B cell (primary cell): Measurements from ENCODE around the gene PAAF1. TPM values are rescaled to one million over a fixed set of nuclear protein-coding genes. Genes with fewer than 3 reads are reported as not detected.

ENCODE experiments used
- ATAC-seq: fragments of 200-7000 bp; cut with Tn5 transposase; one replicate; pipeline ENCODE4 v1.10.0; 2021; ENCODE audit warnings: low read depth, mild to moderate bottlenecking, moderate number of reproducible peaks, moderate library complexity
- CTCF ChIA-PET: fragments of 350-600 bp; sonication (Branson Sonifier 250); formaldehyde crosslinking; loops from one replicate; lab custom pipeline; 2021; ENCODE audit warnings: antibody characterized with exemption, inconsistent platforms; lab: Charles Lee
- POLR2A ChIA-PET: fragments of 350-600 bp; sonication (Branson Sonifier 250); formaldehyde crosslinking; loops from one replicate; lab custom pipeline; 2021; ENCODE audit warnings: antibody characterized with exemption; lab: Charles Lee
- DNase-seq: peaks from one replicate; pipeline ENCODE4 v3.0.0; 2013
- H2AFZ ChIP-seq: 2 replicates; pipeline ENCODE4 v1.6.1; 2012; ENCODE audit warnings: mild to moderate bottlenecking, low read depth, low read length; ENCODE audit not compliant: insufficient read depth, poor library complexity, severe bottlenecking
- H3K27ac ChIP-seq, 2 donors: 1 replicate in 1 of 2; 2 replicates in 1 of 2; pipeline ENCODE4 v1.5.1; 2012 to 2013; ENCODE audit warnings: low read length in 2 of 2, mild to moderate bottlenecking in 2 of 2, moderate library complexity in 1 of 2
- H3K27me3 ChIP-seq, 4 experiments: fragments of 200-600 bp in 1 of 4; sonication (generic) in 1 of 4; replicated peaks in 1 of 4; 1 replicate in 2 of 4; 2 replicates in 2 of 4; pipeline versions ENCODE4 v1.6.1 to v1.7.0; 2013 to 2016; ENCODE audit warnings: low read length in 3 of 4, mild to moderate bottlenecking in 2 of 4, mixed read lengths in 1 of 4, moderate library complexity in 1 of 4; ENCODE audit not compliant: insufficient read depth in 4 of 4, control insufficient read depth in 3 of 4; ENCODE audit errors: control extremely low read depth in 1 of 4
- H3K36me3 ChIP-seq, 2 experiments: replicated peaks in 1 of 2; 1 replicate in 1 of 2; 2 replicates in 1 of 2; pipeline versions ENCODE4 v1.6.1 to v1.7.1; 2013; ENCODE audit warnings: low read length in 1 of 2; ENCODE audit not compliant: insufficient read depth in 2 of 2, control insufficient read depth in 1 of 2; ENCODE audit errors: control extremely low read depth in 1 of 2, extremely low read depth in 1 of 2
- H3K4me1 ChIP-seq, 2 donors: fragments of 200-600 bp in 1 of 2; sonication (generic) in 1 of 2; 1 replicate in 1 of 2; 2 replicates in 1 of 2; pipeline versions ENCODE4 v1.5.1 to v1.6.1; 2013 to 2017; ENCODE audit warnings: low read length in 2 of 2; ENCODE audit not compliant: control insufficient read depth in 2 of 2, insufficient read depth in 2 of 2
- H3K4me2 ChIP-seq: replicated peaks from 2 replicates; pipeline ENCODE3; 2012; ENCODE audit warnings: mild to moderate bottlenecking, low read depth, low read length; ENCODE audit not compliant: poor library complexity, severe bottlenecking
- H3K4me3 ChIP-seq, 5 experiments: fragments of 200-600 bp in 1 of 5; sonication (generic) in 1 of 5; 1 replicate in 3 of 5; 2 replicates in 2 of 5; pipeline versions ENCODE4 v1.5.1 to v1.7.0; 2011 to 2016; ENCODE audit warnings: low read length in 4 of 5, mild to moderate bottlenecking in 4 of 5, low read depth in 2 of 5, control low read depth in 1 of 5, moderate library complexity in 1 of 5; ENCODE audit not compliant: insufficient read depth in 1 of 5; ENCODE audit errors: control extremely low read depth in 1 of 5, extremely low read depth in 1 of 5
- H3K79me2 ChIP-seq: fragments of 200-600 bp; sonication (generic); one replicate; pipeline ENCODE4 v1.6.0; 2016; ENCODE audit warnings: low read length; ENCODE audit not compliant: control insufficient read depth, insufficient read depth
- H3K9ac ChIP-seq: fragments of 200-600 bp; sonication (generic); 2 replicates; pipeline ENCODE4 v1.6.1; 2017; ENCODE audit warnings: mild to moderate bottlenecking, low read length, moderate library complexity
- H3K9me3 ChIP-seq, 3 donors: one replicate each; pipeline versions ENCODE4 v1.6.1 to v1.7.1; 2013; ENCODE audit warnings: low read length in 2 of 3; ENCODE audit not compliant: control insufficient read depth in 2 of 3, insufficient read depth in 1 of 3; ENCODE audit errors: control extremely low read depth in 1 of 3
- H4K20me1 ChIP-seq: 2 replicates; pipeline ENCODE4 v1.6.0; 2012; ENCODE audit warnings: mild to moderate bottlenecking, low read length; ENCODE audit not compliant: insufficient read depth, control insufficient read depth, poor library complexity, severe bottlenecking
- H3K27ac Mint-ChIP-seq: one replicate; pipeline ENCODE4 v1.8.0; 2021; ENCODE audit warnings: mixed read lengths
- H3K27me3 Mint-ChIP-seq: one replicate; pipeline ENCODE4 v1.8.0; 2021; ENCODE audit warnings: mixed read lengths
- H3K4me1 Mint-ChIP-seq: one replicate; pipeline ENCODE4 v1.8.0; 2021; ENCODE audit warnings: mixed read lengths
- H3K4me3 Mint-ChIP-seq: one replicate; pipeline ENCODE4 v1.8.0; 2021; ENCODE audit warnings: mixed read lengths
- H3K9me3 Mint-ChIP-seq: one replicate; pipeline ENCODE4 v1.8.0; 2022; ENCODE audit warnings: mixed read lengths; ENCODE audit not compliant: insufficient read depth
- EZH2 ChIP-seq: IDR thresholded peaks from 2 replicates; pipeline ENCODE4 v1.6.1; 2012; ENCODE audit warnings: borderline replicate concordance, low read depth, mild to moderate bottlenecking, moderate library complexity, low read length; ENCODE audit not compliant: insufficient read depth, poor library complexity, severe bottlenecking
- WGBS: methylation state at CpG from one replicate; pipeline ENCODE4 v1.1.5; 2013; ENCODE audit warnings: missing lambda C conversion rate; ENCODE audit not compliant: insufficient coverage; 5-methylcytosine and 5-hydroxymethylcytosine counted together
- intact Hi-C: fragments of 100-400 bp; cut with micrococcal nuclease; formaldehyde crosslinking; loops from one replicate; pipeline ENCODE4 v1.10.0; 2022
- polyA plus RNA-seq: library from polyadenylated mRNA; depleted of rRNA; stranded (reverse); fragments of >200 nt; gene quantifications from 2 replicates; pipeline ENCODE4 v1.2.3, GENCODE V29; 2012
- total RNA-seq, 2 donors: library from RNA; stranded (reverse); fragments of 120-200 nt in 1 of 2; gene quantifications; 1 replicate in 1 of 2; 2 replicates in 1 of 2; pipeline versions ENCODE4 v1.2.3 to v1.2.4, GENCODE V29; 2013 to 2022
- TF ChIP-seq, protein P1 (sequence below): fragments of 200-600 bp; IDR thresholded peaks from one replicate; pipeline ENCODE4 v1.8.0; 2022; ENCODE audit warnings: antibody characterized with exemption, mild to moderate bottlenecking

Gene PAAF1
- total and polyA plus RNA-seq, 2 donors (not counting 1 experiment from before 2014, with no cell fraction given): 11.5 to 19.5 TPM

DNA sequence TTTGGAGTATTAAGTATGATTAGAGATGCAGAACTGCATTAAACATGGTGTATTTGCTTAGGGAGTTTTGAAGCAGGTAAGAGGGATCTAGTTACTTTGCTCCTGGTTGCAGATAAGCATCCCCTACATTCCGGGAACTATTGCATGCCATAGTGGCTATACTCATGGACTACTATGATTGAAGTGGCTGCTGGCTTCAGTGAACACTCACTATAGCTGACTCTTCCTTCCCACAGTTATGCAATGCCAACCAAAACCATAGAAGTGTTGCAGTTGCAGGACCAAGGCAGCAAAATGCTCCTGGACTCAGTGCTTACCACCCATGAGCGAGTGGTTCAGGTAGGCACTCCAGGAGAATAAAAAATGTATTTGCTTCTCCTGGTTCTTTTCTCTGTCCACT lies 17.1 kb upstream of the PAAF1 start:
- Mint-ChIP-seq H3K4me1 (no peaks in the 10 kb centered on the region), H3K4me3 (no peak overlapping the region), H3K9me3 (no peaks in the 10 kb centered on the region), H3K27ac (no peak overlapping the region), H3K27me3 (no peaks in the 10 kb centered on the region)
- Histone ChIP-seq H4K20me1 (no peaks in the 10 kb centered on the region), H3K4me2 (no peak overlapping the region), H3K4me3 (no peak overlapping the region), H3K36me3 (peaks cover 3 to 24% of the 10 kb centered on the region in 2 experiments), H3K4me1 (no peaks in the 10 kb centered on the region), H3K9ac (no peak overlapping the region), H3K9me3 (no peaks in the 10 kb centered on the region), H2AFZ (no peak overlapping the region), H3K27me3 (no peaks in the 10 kb centered on the region), H3K79me2 (no peaks in the 10 kb centered on the region), H3K27ac (no peak overlapping the region)
- ATAC-seq: no peak
- 100% methylated on average over 1 of the region's 2 CpGs for WGBS
- intact Hi-C loops: no loop called here
- DNase-seq: no peak
- no peak for TF ChIP-seq EZH2
- TF ChIP-seq, protein P1, sequence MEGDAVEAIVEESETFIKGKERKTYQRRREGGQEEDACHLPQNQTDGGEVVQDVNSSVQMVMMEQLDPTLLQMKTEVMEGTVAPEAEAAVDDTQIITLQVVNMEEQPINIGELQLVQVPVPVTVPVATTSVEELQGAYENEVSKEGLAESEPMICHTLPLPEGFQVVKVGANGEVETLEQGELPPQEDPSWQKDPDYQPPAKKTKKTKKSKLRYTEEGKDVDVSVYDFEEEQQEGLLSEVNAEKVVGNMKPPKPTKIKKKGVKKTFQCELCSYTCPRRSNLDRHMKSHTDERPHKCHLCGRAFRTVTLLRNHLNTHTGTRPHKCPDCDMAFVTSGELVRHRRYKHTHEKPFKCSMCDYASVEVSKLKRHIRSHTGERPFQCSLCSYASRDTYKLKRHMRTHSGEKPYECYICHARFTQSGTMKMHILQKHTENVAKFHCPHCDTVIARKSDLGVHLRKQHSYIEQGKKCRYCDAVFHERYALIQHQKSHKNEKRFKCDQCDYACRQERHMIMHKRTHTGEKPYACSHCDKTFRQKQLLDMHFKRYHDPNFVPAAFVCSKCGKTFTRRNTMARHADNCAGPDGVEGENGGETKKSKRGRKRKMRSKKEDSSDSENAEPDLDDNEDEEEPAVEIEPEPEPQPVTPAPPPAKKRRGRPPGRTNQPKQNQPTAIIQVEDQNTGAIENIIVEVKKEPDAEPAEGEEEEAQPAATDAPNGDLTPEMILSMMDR: no peak
- CTCF ChIA-PET: interaction anchor here (0.7 kb wide), 1 partner anchor 380 kb away, joined by 3 read pairs; no protein-coding TSS in a partner anchor
- POLR2A ChIA-PET: interaction anchor here (1.0 kb wide), 1 partner anchor 10 kb away, joined by 3 read pairs; no protein-coding TSS in a partner anchor

DNA sequence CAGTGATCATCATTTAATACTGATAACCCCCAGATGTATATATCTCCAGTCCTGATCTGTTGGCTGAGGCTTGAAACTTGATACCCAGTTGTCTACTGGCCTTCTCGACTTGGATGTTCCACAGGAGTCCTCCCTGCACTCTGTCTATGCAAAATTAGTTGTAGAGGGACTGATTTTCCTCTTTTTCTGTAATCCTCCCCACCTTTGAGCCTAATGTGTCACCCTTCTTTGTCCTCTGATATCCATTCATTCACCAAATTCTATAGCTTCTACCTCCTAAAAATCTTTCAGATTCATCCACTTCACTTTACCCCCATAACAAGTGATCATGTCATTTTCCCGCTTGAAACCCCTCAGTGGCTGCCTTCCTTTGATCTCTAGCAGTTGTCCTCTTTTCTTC lies 16.6 kb upstream of the PAAF1 start:
- TF ChIP-seq EZH2: no peak
- TF ChIP-seq, protein P1: no peak
- intact Hi-C loops: no loop called here
- H3K27me3 Mint-ChIP-seq: no peaks in the 10 kb centered on the region
- POLR2A ChIA-PET: no interaction called here
- H3K79me2 ChIP-seq: no peaks in the 10 kb centered on the region
- 100% methylated on average over 1 of the region's 2 CpGs for WGBS
- H3K4me1 Mint-ChIP-seq: no peaks in the 10 kb centered on the region
- no peaks in the 10 kb centered on the region for H3K4me1 ChIP-seq
- no peaks in the 10 kb centered on the region for H3K9me3 Mint-ChIP-seq
- H4K20me1 ChIP-seq: no peaks in the 10 kb centered on the region
- DNase-seq (no peak), ATAC-seq (no peak)
- H3K9me3 ChIP-seq: no peaks in the 10 kb centered on the region
- peaks cover 3 to 27% of the 10 kb centered on the region in 2 experiments for H3K36me3 ChIP-seq
- no peaks in the 10 kb centered on the region for H3K27me3 ChIP-seq
- no peak overlapping the region for H2AFZ ChIP-seq
- CTCF ChIA-PET: no interaction called here
- H3K4me3 Mint-ChIP-seq: no peak overlapping the region
- H3K4me3 ChIP-seq: no peak overlapping the region
- H3K4me2 ChIP-seq: no peak overlapping the region
- no peak overlapping the region for H3K9ac ChIP-seq
- H3K27ac ChIP-seq: no peak overlapping the region
- H3K27ac Mint-ChIP-seq: no peak overlapping the region
